Measurements from ENCODE around the gene WNT7B. TPM values are rescaled to one million over a fixed set of nuclear protein-coding genes. Genes with fewer than 3 reads are reported as not detected.

Gene WNT7B
- polyA plus RNA-seq, 5 donors, result 9.5 to 21.2 (median 18.1) TPM

DNA sequence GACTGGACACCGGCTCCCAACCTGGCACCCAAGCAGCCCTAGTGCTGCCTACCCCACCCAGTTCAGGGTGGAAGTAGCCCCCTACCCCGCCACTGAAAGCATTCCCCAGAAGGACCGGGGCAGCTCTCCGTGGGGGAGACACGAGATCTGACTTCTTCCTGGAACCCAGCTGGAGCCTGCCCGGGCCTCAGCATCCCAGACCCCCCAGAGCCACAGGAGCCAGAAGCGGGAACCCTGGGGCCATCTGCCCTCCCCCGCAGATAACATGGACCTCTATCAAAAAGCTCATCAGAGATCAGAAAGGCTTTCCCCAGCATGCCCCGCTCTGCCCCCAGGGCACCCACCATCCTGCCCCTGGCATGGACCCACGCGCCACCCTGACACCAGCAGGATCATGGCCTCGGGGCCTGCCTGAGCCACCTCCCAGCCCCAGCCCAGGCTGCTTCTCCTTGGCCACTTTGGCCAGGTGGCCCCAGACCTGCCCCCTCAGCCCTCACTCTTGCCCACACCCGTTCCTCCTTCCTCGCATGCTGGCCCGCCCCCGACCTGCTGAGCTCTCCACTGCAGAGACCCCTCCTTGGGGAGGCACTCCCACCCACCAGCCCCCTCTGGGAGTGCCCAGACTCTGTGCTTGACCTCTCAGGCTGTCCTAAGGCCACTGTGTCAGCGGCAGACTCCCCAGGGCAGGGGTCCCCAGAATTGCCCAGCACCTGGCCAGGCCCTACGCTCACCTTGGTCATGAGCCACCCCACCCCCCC lies 17.1 kb downstream of the WNT7B start:
- DNase-seq, result no peak

DNA sequence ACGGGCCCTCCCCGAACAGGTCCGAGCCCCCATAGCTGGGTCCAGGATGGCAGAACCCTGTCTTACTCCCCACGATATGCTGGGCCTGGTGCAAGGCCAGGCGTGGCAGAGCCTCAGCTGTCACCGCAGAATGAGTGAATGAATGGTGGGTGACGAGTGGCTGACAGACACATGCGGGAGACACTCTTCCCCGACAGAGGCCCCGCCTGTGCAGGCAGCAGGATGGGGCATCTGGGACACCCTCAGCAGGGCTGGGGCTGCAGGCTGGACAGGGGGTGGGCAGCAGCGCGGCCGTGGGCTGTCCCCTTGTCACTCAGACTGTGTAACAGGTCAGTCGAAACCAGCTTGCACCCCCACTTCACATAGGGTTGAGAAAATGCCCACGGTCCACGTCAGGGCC lies 18.0 kb downstream of the WNT7B start:
- DNase-seq, result no peak

DNA sequence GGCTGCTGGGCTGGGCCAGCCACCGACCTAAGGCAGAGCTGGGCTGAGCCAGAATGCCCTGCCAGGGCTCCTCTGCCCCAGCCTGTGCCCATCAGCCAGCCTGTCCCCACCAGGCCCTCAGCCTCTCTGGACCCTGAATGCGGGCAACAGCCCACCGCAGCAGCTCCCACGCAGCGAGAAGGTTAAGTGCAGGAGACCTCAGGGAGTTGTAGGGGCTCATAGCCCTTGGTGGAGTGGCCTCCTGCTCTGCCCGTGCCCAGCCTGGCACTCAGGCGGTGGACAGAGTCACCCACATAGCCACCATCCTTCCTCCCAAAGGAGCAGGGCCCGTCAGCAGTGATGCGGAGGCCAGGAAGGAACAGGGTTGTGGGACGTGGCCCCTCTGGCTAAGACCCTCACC lies 19.1 kb downstream of the WNT7B start:
- DNase-seq, result no peak

DNA sequence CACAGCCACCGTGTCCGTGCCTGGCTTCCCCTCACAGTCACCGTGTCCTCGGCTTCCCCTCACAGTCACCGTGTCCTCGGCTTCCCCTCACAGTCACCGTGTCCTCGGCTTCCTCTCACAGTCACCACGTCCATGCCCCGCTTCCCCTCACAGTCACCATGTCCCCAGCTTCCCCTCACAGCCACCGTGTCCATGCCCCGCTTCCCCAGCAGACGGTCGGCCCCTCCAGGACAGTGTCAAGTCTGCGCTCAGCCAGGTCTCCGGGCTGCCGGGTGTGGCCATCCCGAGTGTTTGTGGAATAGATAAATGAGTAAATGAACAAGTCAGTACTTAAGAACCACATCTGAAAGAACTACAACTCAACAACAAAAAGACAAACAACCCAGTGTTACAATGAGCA lies 23.8 kb downstream of the WNT7B start:
- no peak for DNase-seq

DNA sequence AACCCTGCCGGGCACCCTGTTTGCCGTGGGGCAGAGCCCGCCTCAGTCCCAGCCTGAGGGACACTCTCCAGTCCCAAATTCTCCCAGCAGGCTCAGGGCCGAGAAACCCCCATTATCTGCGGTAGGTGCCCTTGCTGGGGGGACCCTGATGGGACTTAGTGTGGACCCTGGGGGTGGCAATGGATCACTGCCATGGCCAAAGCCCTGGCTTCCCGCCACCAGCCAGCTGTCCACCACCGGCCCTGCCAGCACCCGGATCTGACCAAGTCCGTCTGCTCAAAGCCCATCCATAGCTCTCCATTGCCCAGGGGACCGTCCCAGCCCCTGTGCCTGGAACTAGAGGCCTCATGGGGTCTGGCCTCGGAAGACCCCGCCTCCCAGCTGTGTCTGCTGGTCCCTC lies 24.4 kb downstream of the WNT7B start:
- DNase-seq, result no peak

DNA sequence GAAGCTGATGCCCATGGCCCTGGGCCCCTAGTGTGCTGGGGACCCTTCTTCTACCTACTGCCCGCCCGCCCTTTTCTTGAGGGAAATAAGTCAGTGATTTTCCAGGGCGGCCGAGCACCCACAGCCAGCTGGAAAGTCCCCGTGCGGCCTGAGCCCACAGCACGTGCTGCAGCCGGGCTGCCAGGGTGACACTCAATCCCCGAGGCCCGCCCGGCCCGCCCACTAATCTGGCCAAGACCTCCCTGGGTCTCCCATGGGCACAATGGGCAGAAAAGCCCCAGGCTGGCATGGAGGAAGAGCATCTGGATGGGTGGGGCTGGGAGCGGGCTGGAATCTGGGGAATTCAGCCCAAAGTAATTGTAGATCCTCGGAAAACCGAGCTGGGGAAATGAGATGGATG lies 24.8 kb downstream of the WNT7B start:
- DNase-seq, result no peak

DNA sequence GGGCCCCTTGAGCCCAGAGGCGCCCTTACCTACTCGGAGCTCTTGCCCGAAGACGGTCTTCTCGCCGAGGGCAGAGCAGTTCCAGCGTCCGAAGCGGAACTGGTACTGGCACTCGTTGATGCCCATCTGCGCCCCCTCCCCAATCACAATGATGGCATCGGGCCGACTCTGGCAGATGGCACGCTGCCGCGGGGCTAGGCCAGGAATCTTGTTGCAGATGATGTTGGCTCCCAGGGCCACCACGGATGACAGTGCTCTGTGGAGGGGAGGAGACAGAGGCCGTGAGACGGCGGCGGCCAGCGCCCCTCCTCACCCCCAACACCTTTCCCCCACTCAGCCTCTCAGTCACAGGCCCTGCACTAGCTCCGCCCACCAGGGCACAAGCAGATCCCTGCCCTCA lies 27.1 kb downstream of the WNT7B start:
- no peak for DNase-seq

DNA sequence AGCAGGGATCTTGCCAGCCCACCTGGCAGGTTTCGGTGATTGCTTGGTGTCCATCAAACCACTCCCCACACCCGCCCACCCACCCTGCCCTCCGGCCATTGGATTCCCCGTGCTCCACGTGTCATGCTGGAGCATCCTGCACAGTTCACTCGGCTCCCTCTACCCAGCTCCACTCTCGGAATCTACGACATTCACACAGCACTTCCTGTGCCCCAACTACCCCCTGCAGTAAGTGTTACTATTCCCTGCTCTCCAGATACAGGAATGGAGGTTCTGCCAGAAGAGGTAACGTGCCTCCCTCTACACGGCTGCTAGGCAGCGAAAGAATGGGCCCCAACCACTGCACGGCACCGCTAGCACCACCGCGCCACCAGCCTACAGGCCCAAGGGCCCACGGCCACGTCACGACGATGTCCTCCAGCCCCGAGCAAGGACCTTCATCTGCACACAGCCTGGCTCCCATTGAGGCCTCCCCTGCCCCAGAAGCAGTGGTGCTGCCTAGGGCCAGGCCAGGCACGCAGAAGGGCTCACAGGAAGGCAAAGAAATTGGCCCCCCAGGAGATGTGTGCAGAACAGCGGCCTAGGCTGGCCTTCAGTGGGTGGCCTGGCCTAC lies 27.6 kb downstream of the WNT7B start:
- DNase-seq, result no peak

DNA sequence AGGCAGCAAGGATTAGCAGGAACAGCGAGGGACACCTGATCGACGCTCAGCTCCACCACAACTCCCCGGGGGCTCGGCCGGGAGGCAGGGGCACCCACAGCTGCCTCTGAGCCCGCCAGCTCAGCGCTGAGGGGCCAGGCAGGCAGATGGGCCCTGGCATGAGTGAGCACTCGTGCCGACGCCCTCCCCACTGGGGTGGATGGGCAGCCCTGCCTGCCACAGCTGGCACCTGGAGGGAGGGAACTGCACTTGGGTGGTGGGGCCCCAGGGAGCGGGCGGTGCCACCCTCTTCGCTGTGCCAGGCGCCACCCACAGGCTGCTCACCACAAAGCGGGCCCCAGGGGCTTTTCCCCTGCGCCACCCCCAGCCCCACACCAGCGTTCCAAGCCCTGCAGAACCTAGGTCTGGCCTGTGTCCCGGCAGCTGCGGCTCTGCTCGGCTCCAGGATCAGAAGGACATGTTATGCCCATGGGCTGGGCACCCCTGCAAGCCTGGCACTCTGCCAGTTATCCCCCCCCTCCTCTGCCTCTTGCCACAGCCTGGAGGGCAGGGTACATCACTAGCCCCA lies 28.8 kb downstream of the WNT7B start:
- no peak for DNase-seq

DNA sequence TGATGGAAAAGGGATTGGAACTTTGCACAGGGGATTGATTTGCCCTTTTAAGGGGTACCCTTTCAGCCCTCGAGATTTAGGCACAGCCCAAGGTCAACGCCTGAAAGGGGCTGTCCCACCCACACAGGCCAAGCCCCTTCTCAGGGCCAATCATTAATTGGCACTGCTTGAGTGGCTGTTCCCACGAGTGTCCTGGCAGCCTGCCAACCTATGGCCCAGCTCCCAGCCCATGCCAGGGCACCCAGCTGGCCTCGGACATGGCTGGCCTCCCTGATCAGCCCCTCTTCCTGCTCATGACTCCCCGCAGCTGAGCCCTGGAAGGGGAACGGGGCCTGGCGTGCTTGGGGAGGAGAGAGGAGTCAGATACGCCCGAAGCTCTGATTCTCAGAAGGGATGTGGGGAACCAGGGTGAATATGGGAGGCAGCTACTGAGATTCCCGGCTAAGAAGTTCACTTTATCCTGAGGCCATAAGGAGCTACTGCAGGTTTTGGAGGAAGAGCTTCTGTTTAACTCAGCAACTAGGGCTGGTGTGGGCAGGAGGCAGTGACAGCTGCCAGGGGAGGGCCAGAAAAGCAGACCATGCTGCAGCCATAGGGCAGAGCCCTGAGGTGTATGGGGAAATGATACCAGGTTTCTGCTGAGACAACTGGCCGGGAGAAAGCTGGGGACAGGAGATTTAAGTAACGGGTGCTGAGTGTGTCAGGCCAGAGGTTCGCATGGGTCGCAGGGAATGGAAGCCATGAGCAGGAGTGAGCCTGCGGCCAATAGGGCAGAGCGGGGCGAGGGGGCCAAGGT lies 30.0 kb downstream of the WNT7B start:
- DNase-seq, result no peak

DNA sequence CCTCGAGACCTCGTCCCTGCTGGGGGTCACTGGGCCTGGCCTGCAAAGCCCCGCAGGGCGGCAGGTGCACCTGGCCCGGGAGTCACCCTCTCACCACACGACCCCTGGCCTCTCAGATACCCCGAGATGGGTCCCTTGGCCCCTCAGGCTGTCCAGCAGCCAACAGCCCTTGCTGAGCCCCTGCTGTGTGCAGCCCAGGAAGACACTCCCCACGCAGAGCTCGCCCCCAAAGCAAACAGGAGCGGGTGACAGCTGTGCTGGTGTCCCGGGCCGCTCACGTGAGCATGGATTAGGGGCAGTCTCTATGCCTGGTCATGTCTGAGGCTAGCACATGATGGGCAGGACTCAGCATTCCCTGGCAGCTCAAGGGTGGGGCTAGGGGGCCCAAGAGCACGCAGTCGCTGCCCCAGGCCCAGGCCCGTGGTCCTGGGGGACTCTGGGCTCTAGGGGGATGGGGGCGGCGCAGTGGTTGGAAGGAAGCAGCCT lies 31.3 kb downstream of the WNT7B start:
- no peak for DNase-seq

DNA sequence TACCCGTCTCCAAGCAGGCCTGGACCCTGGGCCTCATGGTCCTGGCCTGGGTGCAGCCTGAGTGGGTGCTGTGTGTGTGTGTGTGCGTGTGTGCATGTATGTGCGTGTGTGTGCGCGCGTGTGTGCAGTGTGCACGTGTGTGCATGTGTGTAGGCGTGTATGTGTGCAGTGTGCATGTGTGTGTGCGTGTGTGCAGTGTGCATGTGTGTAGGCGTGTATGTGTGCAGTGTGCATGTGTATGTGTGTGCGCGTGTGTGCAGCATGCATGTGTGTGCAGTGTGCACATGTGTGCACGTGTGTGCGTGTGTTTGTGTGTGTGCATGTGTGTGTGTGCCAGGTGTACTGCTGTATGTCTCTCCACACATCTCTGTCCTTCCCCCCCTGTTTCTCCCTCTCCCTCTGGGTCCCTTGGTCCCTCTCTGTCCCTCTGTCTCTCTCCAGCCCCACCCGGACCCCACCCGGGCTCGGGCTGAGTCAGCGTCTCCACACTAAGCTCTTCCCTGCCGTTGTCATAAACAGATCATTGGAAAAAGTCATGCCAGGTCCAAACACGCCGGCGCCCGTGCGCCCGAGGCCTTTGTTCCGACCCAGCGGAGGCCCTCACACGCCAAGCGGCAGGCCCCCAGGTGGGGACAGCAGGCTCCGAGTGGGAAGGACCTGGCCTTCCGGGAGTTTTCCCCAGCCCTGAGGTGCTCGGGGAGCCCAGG lies 34.0 kb downstream of the WNT7B start:
- DNase-seq, result no peak

DNA sequence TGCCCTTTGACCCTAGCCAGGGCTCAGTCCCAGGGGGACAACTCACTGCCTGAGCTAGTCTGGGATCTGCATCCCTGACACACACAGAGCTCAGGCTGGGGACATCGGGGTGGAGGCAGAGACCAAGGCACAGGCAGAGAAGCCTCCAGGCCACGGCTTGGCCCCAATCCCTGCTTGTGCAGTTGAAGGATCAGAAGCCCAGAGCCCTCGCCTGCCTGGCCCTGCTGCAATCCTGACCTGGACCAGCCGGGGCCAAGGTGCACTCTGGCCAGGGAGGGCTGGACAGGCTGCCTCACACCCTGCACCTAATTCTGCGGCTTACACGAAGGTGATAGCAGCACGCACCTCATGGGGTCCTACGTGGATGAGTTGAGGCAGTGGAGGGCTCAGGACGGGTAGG lies 34.6 kb downstream of the WNT7B start:
- no peak for DNase-seq

DNA sequence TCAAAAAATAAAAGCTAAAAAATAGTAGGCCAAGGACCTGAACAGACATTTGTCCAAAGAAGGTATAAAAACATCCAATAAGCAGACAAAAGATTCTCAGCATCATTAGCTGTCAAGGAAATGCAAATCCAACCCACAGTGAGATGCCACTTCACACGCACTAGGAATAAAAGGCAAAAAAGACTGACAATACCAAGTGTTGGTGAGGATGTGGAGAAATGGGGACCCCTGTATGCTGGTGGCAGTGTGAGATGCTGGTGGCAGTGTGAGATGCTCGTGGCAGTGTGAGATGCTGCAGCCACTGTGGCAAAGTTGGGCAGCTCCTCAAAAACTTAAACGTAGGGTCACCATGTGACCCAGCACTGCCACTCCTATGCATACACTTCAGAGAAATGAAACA lies 38.0 kb downstream of the WNT7B start:
- DNase-seq, result no peak

DNA sequence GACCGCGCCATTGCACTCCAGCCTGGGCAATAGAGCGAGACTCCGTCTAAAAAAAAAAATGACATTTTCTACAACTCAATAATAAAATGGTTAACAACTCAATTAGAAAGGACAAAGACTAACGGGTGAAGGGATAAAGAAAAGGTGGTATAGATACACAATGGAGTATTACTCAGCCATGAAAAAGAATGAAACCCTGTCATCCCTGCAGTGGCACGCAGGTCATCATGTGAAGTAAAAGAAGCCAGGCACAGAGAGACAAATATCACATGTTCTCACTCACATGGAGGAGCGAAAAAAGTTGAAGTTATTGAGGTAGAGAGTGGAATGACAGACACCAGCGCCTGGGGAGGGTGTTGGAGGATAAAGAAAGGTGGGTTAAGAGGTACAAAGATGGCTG lies 39.0 kb downstream of the WNT7B start:
- no peak for DNase-seq

DNA sequence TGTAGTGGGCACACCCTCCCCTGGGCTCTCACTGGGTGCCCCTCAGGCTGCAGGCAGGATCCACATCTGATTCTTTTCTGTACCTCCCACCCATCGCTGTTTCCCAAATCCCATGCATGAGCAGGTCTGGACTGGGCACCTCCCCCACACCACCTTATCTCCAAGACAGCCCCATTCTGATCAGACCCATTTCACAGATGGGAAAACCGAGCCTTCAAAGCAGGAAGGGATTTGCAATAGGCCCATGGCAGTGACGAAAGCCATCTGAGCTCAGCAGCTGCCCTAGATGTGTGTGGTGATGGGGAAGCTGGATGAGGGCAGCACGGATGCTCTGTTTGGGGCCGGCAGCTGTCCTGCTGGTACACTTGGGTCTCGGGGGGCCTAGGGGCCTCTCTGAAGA lies 41.4 kb downstream of the WNT7B start:
- no peak for DNase-seq

DNA sequence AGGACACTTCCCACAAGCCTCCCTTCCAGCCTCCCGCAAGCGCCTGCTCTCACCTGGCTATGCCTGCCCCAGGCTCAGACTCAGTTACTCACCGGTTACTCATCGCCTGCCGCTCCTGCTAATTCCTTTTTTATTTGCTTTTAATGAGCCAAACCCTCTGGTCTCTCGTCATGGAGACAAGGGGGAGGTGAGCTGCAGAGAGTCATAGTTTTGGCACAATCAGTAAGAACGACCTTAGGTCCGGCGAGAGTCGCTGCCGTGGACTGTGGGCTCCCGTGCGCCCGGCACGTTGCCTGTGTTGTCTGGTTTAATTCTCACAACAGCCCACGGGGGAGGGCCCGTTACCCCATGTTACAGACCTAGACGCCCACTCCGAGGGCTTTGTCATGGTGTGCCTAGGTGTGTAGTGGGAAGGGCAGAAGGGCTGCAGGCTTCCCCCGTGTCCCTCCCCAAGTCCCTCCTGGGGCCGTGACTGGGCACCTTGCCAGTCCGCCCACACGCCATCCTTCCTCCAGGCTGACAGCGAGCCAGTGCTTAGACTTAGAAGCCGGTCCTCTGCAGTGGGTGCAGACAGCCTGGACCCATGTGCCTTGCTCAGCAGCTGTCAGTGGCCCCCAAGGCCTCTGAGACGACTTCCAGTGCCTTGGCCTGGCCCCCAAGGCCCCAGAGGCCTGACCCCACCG lies 42.2 kb downstream of the WNT7B start:
- no peak for DNase-seq

DNA sequence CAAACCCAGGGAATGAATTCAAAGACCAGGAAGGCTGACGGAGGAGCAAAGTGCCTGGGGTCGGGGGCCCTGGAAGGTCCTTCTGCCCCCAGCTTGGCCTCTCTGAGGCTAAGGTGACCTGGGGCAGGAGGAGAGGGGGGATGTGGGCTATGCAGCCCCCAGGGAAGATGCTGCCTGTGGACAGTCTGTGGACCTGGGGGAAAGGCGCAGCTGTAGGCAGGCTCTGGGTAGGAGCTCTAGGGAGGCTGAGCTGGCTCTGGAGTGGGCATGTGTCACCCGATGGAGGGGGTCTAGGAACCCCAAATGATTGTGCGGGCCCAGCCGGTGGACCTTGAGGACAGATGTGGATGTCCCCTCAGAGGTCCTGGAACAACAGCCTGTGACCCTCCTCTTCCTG lies 42.8 kb downstream of the WNT7B start:
- DNase-seq, result no peak

DNA sequence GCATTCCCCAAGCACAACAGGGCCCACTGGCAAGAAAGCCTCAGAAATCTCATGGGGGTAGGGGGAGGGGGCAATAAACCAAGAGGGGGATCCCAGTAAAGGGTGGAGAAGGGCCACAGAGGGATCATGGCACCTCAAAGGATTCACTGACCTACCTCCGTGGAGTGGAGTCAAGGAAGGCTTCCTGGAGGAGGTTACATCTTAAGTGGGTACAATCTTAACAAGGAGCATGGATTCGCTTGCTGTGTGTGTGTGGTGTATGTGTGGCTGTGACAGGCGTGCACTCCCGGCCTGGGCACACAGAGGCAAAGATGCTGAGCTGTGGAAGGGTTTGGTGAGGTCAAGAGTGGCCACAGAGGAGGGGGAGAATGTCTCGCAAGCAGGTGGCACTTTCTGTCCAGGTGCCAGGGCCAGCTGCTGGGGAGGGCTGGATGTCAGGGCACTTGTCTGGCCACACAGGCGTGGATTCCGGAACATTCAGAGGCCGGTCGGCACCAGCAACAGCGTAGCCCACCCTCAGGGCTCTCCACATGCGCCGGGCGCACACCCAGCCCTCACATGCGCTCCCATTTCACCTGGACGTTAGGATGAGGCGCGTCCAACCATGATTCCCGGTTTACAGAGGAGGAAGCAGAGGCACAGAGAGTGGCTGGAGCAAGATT lies 43.3 kb downstream of the WNT7B start:
- DNase-seq, result no peak

DNA sequence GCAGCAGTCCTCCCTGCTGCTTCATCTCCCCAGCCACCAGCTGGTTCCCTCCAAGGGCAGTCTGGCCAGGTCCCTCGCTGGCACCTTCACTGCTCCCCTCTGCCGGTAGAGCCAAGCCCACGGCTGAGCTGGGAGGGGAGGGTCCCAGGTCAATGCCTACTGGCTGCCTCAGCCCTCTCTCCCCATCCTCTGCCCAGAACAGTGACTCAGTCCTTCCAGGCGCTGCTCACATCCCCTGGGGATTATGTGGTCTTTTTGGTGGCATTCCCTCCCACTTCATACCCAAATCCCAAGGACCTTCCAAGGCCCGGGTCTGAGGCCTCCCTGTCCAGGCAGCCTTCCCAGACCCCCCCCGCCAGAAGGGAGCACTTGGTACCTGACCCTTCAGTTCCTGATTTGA lies 44.9 kb downstream of the WNT7B start:
- no peak for DNase-seq

DNA sequence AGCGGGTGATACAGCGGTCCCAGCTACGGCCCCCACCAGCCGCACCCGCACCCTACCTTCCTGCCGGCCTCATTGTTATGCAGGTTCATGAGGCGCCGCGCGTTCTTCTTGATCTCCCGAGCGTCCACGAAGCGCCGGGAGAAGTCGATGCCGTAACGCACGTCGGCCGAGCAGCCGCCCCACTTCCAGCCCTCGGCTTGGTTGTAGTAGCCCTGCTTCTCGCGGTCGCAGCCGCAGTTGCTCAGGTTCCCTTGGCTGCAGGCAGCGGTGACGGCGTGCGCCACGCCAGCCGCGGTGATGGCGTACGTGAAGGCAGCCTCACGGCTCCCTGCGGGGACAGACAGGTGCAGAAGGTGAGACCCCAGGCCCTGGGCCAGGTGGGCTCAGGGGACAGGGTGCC lies 45.9 kb downstream of the WNT7B start:
- no peak for DNase-seq

Measured in right lung (tissue), 5 donors.